Right ventricle myocardium superior (tissue), 1 donor: ENCODE measurements around the gene RNF44. TPM values are rescaled to one million over a fixed set of nuclear protein-coding genes. Genes with fewer than 3 reads are reported as not detected.
"Not testable (repeated sequence)": the region's sequence is repeated elsewhere in the genome, so short reads cannot be mapped to it uniquely, and the experiment has no call there.

Source experiments
- ATAC-seq: fragments of 200-7000 bp; cut with Tn5 transposase; one replicate; pipeline ENCODE4 v1.9.1; 2020; ENCODE audit warnings: mild to moderate bottlenecking; ENCODE audit not compliant: poor library complexity
- DNase-seq: peaks from one replicate; pipeline ENCODE4 v3.0.0-alpha.2; 2020
- intact Hi-C: fragments of 100-400 bp; cut with DNase I; formaldehyde crosslinking; loops from one replicate; pipeline ENCODE4 v1.11.2; 2022
- total RNA-seq: library from RNA; stranded (reverse); fragmentation: NEBNext Ultra II Directional; extraction: Animal tissue kit (Norgen Biotek cat#: 25700); gene quantifications from one replicate; pipeline ENCODE4 v1.2.1, GENCODE V29; 2021
- donor health status: DM: no; HTN: yes; CAD: no; lungs with severe emphysema.

Gene RNF44
- total RNA-seq, 1 donor from 2014 or later = 27.8 TPM

GRCh38 chr5:176557846-176558245 is 20.6 kb upstream of the RNF44 start:
- DNase-seq = no peak
- intact Hi-C loops = no loop called here
- no peak for ATAC-seq

- no peak for DNase-seq
- intact Hi-C loops = no loop called here
- no peak for ATAC-seq
Observed at GRCh38 chr5:176553260-176554085, 16.3 kb upstream of the RNF44 start.

- DNase-seq (no peak), ATAC-seq (no peak)
- intact Hi-C loops = no loop called here
Observed at GRCh38 chr5:176552332-176552869, 15.2 kb upstream of the RNF44 start.

GRCh38 chr5:176550937-176551336 is 13.7 kb upstream of the RNF44 start:
- intact Hi-C loops, DNase-seq: not testable (repeated sequence)

GRCh38 chr5:176550275-176550831 is 13.2 kb upstream of the RNF44 start:
- intact Hi-C loops = no loop called here
- ATAC-seq (no peak), DNase-seq (no peak)

More at GRCh38 chr5:176550937-176551336, 13.7 kb upstream of the RNF44 start:
- ATAC-seq = not testable (repeated sequence)

GRCh38 chr5:176549871-176550270 is 12.7 kb upstream of the RNF44 start:
- DNase-seq (no peak), ATAC-seq (no peak)
- intact Hi-C loops = no loop called here

GRCh38 chr5:176548967-176549444 is 11.8 kb upstream of the RNF44 start, which contains the start of gene CDHR2:
TSS of gene CDHR2 (plus strand) at chr5:176549342. CDS start at chr5:176565353, 16,011 bp downstream.
- no peak for DNase-seq
- intact Hi-C loops = no loop called here
- no peak for ATAC-seq

GRCh38 chr5:176547802-176548201 is 10.6 kb upstream of the RNF44 start:
- ATAC-seq = peak; percentile 16
- DNase-seq = no peak
- intact Hi-C loops = no loop called here

- intact Hi-C loops = no loop called here
- ATAC-seq (no peak), DNase-seq (no peak)
Observed at GRCh38 chr5:176545737-176546509, 8.7 kb upstream of the RNF44 start.

- intact Hi-C loops = no loop called here
- no peak for DNase-seq
- ATAC-seq = no peak
Observed at GRCh38 chr5:176545388-176545736, 8.2 kb upstream of the RNF44 start.

- ATAC-seq (peak; percentile 91), DNase-seq (peak; percentile 90)
- intact Hi-C loops = no loop called here
Observed at GRCh38 chr5:176543428-176544182, 6.4 kb upstream of the RNF44 start.

- DNase-seq = no peak
- intact Hi-C loops = no loop called here
- peak; percentile 33 for ATAC-seq
Observed at GRCh38 chr5:176542596-176543427, 5.6 kb upstream of the RNF44 start.

GRCh38 chr5:176542135-176542595 is 5.0 kb upstream of the RNF44 start:
- peak; percentile 58 for DNase-seq
- intact Hi-C loops = no loop called here
- ATAC-seq = no peak

- ATAC-seq (no peak), DNase-seq (peak; percentile 82)
- intact Hi-C loops = no loop called here
Observed at GRCh38 chr5:176541338-176542134, 4.3 kb upstream of the RNF44 start.

- DNase-seq = no peak
- no peak for ATAC-seq
- intact Hi-C loops = no loop called here
Observed at GRCh38 chr5:176540956-176541337, 3.7 kb upstream of the RNF44 start.

GRCh38 chr5:176540476-176540899 is 3.3 kb upstream of the RNF44 start:
- intact Hi-C loops = no loop called here
- ATAC-seq = no peak
- DNase-seq = no peak

- ATAC-seq (no peak), DNase-seq (no peak)
- intact Hi-C loops = loop anchor here (10.0 kb wide), 1 partner anchor 124 kb away; the partner anchor contains the start of gene CLTB
Observed at GRCh38 chr5:176538989-176539384, 1.8 kb upstream of the RNF44 start.
